D341Med (cell line): ENCODE results near the gene DNAAF8.

Experiments
- DNase-seq: peaks from one replicate; pipeline ENCODE4 v3.0.0; 2012; ENCODE audit warnings: low spot score

DNAAF8 gene

GRCh38 chr16:4695473-4696171 lies 38.7 kb upstream of the DNAAF8 start:
- DNase-seq, result no peak

- no peak for DNase-seq
Measured at GRCh38 chr16:4696172-4696904, 38.0 kb upstream of the DNAAF8 start.

DNA sequence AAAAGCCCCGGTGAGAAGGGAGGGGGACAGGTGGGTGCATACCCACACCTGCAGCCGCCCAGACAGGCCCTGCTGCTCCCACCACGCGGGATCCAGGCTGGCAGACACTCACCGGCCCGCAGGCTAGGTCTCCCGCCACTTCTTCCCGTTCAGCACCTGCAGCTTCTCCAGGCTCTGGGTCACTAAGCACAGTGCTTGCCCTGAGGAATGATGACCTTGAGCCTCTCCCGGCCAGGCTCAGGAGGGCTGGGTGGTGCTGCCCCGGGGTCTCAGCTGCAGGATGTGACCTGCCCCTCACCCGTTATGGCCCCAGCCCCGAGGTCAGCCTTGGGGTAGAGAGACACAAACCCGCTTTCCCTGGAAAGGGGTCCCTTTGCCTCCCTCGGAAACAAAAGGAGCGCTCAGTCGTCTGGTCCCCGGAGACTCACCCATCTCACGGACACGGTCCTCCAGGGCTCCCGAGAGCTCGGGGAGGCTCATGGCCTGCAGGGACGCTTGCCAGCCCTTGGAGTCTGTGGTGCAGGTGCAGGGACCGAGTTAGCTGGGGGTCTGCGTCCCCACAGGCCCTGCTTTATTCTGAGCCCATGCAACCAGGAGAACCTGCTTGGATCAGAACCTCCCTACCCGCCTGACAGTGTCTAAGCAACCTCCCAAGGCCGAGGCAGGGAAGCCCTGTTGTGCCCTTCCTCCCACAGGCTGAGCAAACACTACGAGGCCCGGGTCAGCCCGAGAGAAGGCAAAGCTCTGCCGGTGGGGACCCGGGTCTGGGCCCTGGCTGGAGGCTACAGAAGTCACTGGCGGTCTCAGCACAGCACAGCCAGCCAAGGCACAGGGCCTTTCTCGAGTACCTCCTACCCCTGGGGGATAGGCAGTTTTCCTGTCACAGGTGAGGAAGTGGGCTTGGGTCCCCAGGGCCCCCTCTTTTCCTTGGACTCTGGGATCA lies 37.2 kb upstream of the DNAAF8 start:
- DNase-seq, result no peak

- no peak for DNase-seq
Measured at GRCh38 chr16:4697848-4698291, 36.5 kb upstream of the DNAAF8 start.

DNA sequence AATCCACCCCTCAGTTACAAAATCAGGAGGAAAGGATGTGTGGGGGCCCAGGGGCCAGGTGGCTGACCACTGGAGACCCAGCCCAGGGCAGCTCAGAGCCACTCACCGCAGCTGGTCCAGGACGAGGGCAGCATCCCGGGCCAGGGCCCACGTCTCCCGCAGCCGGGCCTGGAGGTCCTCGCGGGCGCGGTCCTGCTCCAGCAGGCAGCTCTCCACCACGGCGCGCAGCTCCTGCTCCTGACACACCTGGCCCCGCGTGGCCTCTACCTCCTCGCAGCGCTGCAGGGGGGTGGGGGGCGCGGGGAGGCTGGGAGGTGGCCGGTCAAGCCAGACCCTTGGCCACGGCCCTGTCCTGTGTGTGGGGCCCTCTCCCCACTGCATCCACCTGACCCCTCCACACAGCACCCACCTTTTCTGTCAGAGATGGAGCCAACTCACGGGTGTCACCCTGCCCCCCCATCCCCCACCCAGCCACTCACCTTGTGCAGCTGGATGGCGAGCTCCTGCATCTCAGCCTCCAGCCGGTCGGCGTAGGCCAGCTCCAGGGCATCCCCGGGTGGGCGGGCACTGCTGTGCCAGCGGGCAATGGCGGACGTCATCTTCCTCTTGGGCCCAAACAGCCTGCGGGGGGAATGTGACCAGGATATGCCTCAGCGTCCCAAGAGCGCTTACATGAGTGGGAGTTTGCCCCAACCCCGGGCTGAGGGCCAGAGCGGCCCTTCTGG lies 35.9 kb upstream of the DNAAF8 start:
- DNase-seq, result no peak

DNA sequence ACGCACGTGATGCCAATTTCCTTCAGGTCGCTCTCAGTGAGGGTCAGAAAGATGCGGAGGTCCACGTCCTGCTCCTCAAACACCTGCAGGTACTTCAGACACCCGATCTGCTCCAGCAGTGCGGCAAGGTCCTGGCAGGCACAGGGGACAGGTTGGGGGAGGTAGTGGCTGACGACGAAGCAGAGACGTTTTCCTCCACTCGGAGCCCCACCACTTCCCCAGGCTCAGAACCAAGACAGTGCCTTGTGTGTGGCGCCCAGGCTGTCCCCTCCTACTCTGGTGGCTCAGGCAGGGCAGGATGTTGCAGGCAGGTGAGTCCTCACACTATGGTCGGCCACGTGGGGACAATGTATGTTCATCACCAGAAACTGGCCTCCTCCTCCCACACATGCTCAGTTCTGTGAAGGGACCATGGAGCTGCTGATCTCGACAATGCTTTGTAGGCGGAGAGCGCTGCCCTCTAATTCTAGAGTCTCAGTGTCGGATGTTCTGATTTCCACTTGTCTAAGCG lies 35.2 kb upstream of the DNAAF8 start:
- DNase-seq, result no peak

DNA sequence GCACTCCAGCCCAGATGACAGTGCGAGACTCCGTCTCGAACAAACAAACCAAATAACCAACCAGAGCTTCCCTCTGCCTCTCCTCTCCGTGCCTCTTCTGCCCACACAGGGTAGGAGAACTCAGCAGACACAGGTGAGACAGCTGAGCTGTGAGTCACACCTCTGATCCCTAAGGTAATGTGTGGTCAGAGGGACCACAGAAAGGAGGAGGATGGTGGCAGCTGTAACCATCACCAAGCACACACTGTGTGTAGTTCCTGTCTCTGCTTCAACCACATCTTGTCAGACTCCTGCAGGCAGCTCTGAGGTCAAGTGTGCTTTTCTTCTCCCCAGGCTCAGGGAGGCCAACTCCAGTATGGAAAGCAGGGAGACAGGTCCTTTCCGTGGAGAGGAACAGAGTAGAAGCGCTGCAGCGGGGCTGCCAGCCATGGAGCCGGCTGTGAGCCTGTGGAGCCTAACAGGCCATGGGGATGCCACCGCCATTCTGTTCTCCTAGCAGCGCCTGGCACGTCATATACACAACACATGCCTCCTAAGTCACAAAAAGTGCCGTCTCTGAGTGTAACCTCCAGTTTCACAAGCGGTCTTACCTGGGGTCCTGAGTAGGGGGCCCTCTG lies 33.8 kb upstream of the DNAAF8 start:
- no peak for DNase-seq

DNA sequence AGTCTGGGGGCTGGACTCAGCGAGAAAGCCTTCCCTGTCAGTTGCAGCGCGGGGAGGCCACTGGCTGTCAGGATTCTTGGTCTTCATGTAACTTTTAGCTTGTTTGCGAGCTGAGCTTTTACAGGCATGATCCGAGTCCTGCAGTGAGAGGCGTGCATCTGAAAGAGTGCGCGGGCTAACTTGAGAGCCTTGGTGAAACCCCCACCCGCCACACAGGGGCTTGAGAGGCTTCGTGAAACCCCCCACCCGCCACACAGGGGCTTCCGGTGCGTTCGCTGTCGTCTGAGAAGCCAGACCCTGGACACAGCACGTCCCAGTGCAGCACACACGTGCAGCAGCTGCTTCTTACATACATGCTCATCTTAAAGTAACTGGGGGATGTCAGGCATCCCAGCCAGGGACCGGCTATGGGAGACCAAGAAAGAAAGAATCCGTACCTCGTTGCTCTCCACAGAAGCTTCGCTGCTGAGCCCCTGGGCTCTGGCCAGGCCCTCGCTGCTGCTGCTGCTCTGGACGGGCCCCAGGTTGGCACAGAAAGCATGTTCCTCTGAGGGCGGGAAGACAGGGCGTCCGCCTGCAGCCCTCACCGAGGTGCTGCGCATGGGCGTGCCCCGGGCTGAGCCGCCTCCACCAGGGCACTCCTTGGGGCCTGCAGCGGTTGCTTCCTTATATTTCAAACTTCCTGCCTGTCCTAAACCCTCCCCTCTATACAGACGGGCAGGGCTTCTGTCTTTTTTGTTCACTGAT lies 33.2 kb upstream of the DNAAF8 start:
- DNase-seq, result no peak

- DNase-seq, result no peak
Measured at GRCh38 chr16:4701791-4702465, 32.4 kb upstream of the DNAAF8 start.

GRCh38 chr16:4702466-4702808 lies 31.9 kb upstream of the DNAAF8 start:
- no peak for DNase-seq

DNA sequence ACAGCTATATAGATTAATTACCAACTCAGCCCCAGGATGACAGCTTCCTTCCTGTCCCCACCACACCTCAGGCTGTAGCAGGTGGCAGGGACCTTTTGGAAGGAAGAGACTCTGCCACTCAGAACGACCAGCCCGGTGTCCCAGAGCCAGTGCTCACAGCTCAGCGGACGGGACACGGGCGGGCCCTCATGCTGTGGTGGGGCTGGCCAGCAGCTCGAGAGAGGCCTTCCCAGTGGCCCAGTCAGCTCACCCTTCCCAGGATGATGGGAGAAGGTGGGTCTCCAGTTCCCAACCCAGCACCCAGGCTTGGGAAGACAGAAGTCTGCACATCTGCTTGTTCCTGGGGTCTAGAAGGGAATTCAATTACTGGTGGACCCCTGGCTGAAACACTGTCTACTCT lies 30.4 kb upstream of the DNAAF8 start:
- no peak for DNase-seq

DNA sequence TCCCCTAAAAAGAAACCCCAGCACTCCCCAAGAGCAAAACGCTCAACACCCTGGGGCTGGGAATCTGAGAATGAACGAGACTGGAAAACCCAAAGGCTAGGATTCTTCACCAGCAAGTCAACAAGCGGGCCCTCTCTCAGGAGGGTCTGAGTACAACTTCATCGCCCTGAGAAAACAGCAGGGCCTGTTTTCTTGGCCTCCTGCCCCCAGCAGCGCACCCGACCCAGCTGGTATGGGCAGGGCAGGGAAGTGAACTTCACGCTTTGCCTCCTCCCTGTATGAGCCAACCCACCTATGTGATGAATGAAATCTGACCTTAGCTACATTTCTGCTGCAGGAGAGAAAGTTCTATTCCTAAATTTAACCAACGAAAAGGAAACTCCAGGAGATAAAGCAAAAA lies 29.8 kb upstream of the DNAAF8 start:
- no peak for DNase-seq

- no peak for DNase-seq
Measured at GRCh38 chr16:4704913-4705312, 29.4 kb upstream of the DNAAF8 start.

DNA sequence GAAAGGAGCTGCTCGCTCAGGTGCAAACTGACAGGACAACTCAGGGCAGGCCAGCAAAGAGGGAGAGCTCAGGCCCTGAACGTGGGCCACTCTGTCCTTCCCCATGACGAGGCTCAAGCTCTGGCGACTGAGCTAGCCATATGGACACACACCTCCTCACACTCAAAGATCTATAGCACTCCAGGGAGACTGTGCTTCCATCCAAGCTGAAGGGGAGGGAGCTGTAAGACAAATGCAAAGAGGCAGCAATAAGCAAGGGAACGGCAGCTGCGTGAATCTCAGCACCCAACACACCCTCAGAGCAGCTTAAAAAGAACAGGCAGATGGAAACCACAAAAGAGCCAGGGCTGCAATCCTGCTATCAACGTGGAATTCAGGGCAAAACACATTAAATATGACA lies 27.5 kb upstream of the DNAAF8 start:
- no peak for DNase-seq

GRCh38 chr16:4709481-4709880 lies 24.9 kb upstream of the DNAAF8 start:
- DNase-seq, result no peak

- no peak for DNase-seq
Measured at GRCh38 chr16:4713663-4714501, 20.5 kb upstream of the DNAAF8 start.

DNA sequence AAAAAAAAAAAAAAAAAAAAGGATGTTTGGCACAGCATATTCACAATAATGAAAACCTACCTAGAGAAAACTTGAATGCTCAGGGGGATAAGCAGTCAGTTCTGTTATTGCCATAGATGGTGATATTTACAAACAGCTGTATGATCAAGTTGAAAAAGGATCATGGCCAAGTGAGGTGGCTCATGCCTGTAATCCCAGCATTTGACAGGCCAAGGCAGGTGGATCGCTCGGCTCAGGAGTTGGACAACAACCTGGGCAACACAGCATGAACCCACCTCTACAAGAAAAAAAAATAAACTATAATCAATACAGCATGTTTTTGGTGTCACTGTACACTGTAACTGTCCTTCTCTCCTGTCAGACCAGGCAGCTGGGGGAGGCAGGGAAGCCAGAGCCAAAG lies 19.3 kb upstream of the DNAAF8 start:
- DNase-seq, result no peak

- no peak for DNase-seq
Measured at GRCh38 chr16:4718466-4718865, 15.9 kb upstream of the DNAAF8 start.
